Cardiac muscle cell (in vitro differentiated cells and primary cell): ENCODE data around the gene FRMPD3. TPM values are rescaled to one million over a fixed set of nuclear protein-coding genes. Genes with fewer than 3 reads are reported as not detected.

Experiments
- DNase-seq, 2 donors: peaks; one replicate each; pipeline versions ENCODE4 v3.0.0 to v3.0.0-alpha.2; 2010 to 2017; ENCODE audit warnings: low read depth in 1 of 2, low spot score in 1 of 2
- H3K27ac ChIP-seq: fragments of 200-600 bp; sonication (generic); 2 replicates; pipeline ENCODE4 v1.5.1; 2016
- H3K27me3 ChIP-seq: fragments of 200-600 bp; sonication (generic); 2 replicates; pipeline ENCODE4 v1.6.0; 2016; ENCODE audit warnings: control low read depth
- H3K36me3 ChIP-seq: fragments of 200-600 bp; sonication (generic); 2 replicates; pipeline ENCODE4 v1.5.1; 2016; ENCODE audit warnings: control low read depth
- H3K4me1 ChIP-seq: fragments of 200-600 bp; sonication (generic); 2 replicates; pipeline ENCODE4 v1.8.1; 2017; ENCODE audit warnings: low read depth, mild to moderate bottlenecking, mixed run types
- H3K4me3 ChIP-seq: fragments of 200-600 bp; sonication (generic); 2 replicates; pipeline ENCODE4 v1.5.1; 2016; ENCODE audit warnings: mild to moderate bottlenecking
- H3K9me3 ChIP-seq: fragments of 200-600 bp; sonication (generic); 2 replicates; pipeline ENCODE4 v1.5.1; 2017; ENCODE audit warnings: low read depth, mild to moderate bottlenecking, control low read depth
- CTCF ChIP-seq: IDR thresholded peaks from 2 replicates; pipeline ENCODE4 v1.5.1; 2012; ENCODE audit warnings: low read depth, mild to moderate bottlenecking, low read length
- polyA plus RNA-seq: library from polyadenylated mRNA; unstranded; fragments of >200 nt; fragmentation: Nextera tagmentation; extraction: Ambion mirVana; gene quantifications from 2 replicates; pipeline ENCODE4 v1.2.1, GENCODE V29; 2016
- total RNA-seq: library from RNA; depleted of rRNA; stranded (reverse); fragments of >200 nt; gene quantifications from 2 replicates; pipeline ENCODE4 v1.2.3, GENCODE V29; 2016

The FRMPD3 gene
- total and polyA plus RNA-seq, 2 experiments from 2014 or later = 0.51 to 4.5 TPM

GRCh38 chrX:107480272-107480671 lies 30.8 kb downstream of the FRMPD3 start:
- no peaks in the 10 kb centered on the region for H3K27me3 ChIP-seq

GRCh38 chrX:107482046-107482445 lies 32.6 kb downstream of the FRMPD3 start:
- Histone ChIP-seq H3K36me3 (no peaks in the 10 kb centered on the region), H3K4me1 (peaks cover 37% of the 10 kb centered on the region), H3K9me3 (no peaks in the 10 kb centered on the region), H3K27ac (no peak overlapping the region), H3K4me3 (no peak overlapping the region), H3K27me3 (no peaks in the 10 kb centered on the region)
- peak in 1 of 2 donors; percentile 52 for DNase-seq
- no peak for TF ChIP-seq CTCF

More at GRCh38 chrX:107480272-107480671, 30.8 kb downstream of the FRMPD3 start:
- Histone ChIP-seq H3K9me3 (no peaks in the 10 kb centered on the region), H3K36me3 (no peaks in the 10 kb centered on the region), H3K4me3 (no peak overlapping the region), H3K27ac (no peak overlapping the region), H3K4me1 (peaks cover 32% of the 10 kb centered on the region)
- TF ChIP-seq CTCF = no peak
- DNase-seq = no peak

GRCh38 chrX:107484002-107484726 lies 34.7 kb downstream of the FRMPD3 start:
- H3K36me3 ChIP-seq = no peaks in the 10 kb centered on the region
- H3K9me3 ChIP-seq = no peaks in the 10 kb centered on the region
- TF ChIP-seq CTCF = no peak
- H3K4me3 ChIP-seq = no peak overlapping the region
- peak; percentile 5 to 76 for DNase-seq
- peak overlapping the region; percentile 78 for H3K27ac ChIP-seq
- H3K27me3 ChIP-seq = no peaks in the 10 kb centered on the region
- H3K4me1 ChIP-seq = peaks cover 41% of the 10 kb centered on the region

- peak in 1 of 2 donors; percentile 1 for DNase-seq
- no peak for TF ChIP-seq CTCF
- Histone ChIP-seq H3K4me3 (no peak overlapping the region), H3K36me3 (no peaks in the 10 kb centered on the region), H3K27ac (peak overlapping the region; percentile 78), H3K4me1 (peaks cover 41% of the 10 kb centered on the region), H3K27me3 (no peaks in the 10 kb centered on the region), H3K9me3 (no peaks in the 10 kb centered on the region)
Observed at GRCh38 chrX:107485013-107485412, 35.6 kb downstream of the FRMPD3 start.

GRCh38 chrX:107493141-107493540 lies 43.7 kb downstream of the FRMPD3 start:
- H3K36me3 ChIP-seq = no peaks in the 10 kb centered on the region
- no peak for TF ChIP-seq CTCF
- no peaks in the 10 kb centered on the region for H3K9me3 ChIP-seq
- DNase-seq = no peak
- no peak overlapping the region for H3K27ac ChIP-seq
- no peaks in the 10 kb centered on the region for H3K4me1 ChIP-seq
- H3K4me3 ChIP-seq = no peak overlapping the region
- H3K27me3 ChIP-seq = no peaks in the 10 kb centered on the region
